Activated naive CD4-positive, alpha-beta T cell treated with anti-CD3 and anti-CD28 coated beads, Interleukin-2, amount 10 ng/mL, durations not matched to agents 7 days and 5 days (primary cell): ENCODE data around the gene PLEKHA3.

Experiments used
- CTCF ChIA-PET: fragments of 350-600 bp; sonication (Branson Sonifier 250); formaldehyde crosslinking; loops from one replicate; lab custom pipeline; 2021; ENCODE audit warnings: antibody characterized with exemption; lab: Charles Lee
- DNase-seq: peaks from one replicate; pipeline ENCODE4 v3.0.0-alpha.2; 2020
- H3K27ac Mint-ChIP-seq: one replicate; pipeline ENCODE4 v1.8.0; 2021; ENCODE audit warnings: mild to moderate bottlenecking, moderate library complexity, mixed read lengths
- H3K27me3 Mint-ChIP-seq: one replicate; pipeline ENCODE4 v1.8.0; 2021; ENCODE audit warnings: mild to moderate bottlenecking, mixed read lengths
- H3K36me3 Mint-ChIP-seq: one replicate; pipeline ENCODE4 v1.8.0; 2021; ENCODE audit warnings: mixed read lengths
- H3K4me1 Mint-ChIP-seq: one replicate; pipeline ENCODE4 v1.8.0; 2021; ENCODE audit warnings: mixed read lengths
- H3K4me3 Mint-ChIP-seq: one replicate; pipeline ENCODE4 v1.8.0; 2021; ENCODE audit warnings: mild to moderate bottlenecking, moderate library complexity, mixed read lengths
- H3K9me3 Mint-ChIP-seq: one replicate; pipeline ENCODE4 v1.8.0; 2021; ENCODE audit warnings: mixed read lengths

Gene PLEKHA3

GRCh38 chr2:178496049-178496448 is 15.8 kb downstream of the PLEKHA3 start:
- Mint-ChIP-seq H3K27me3 (no peaks in the 10 kb centered on the region), H3K4me1 (peaks cover 6% of the 10 kb centered on the region), H3K27ac (no peak overlapping the region), H3K36me3 (peaks cover 64% of the 10 kb centered on the region), H3K4me3 (no peak overlapping the region), H3K9me3 (no peaks in the 10 kb centered on the region)
- no peak for DNase-seq
- CTCF ChIA-PET = no interaction called here

- CTCF ChIA-PET = interaction anchor here (1.1 kb wide), 1 partner anchor 16 kb away, joined by 5 read pairs; no protein-coding TSS in a partner anchor
Measured at GRCh38 chr2:178498137-178498536, 17.9 kb downstream of the PLEKHA3 start.

GRCh38 chr2:178499640-178500039 is 19.4 kb downstream of the PLEKHA3 start:
- Mint-ChIP-seq H3K27me3 (no peaks in the 10 kb centered on the region), H3K4me1 (peaks cover 6% of the 10 kb centered on the region), H3K36me3 (peaks cover 71% of the 10 kb centered on the region), H3K27ac (no peak overlapping the region), H3K4me3 (no peak overlapping the region), H3K9me3 (no peaks in the 10 kb centered on the region)
- DNase-seq = no peak
- CTCF ChIA-PET = no interaction called here

More at GRCh38 chr2:178498137-178498536, 17.9 kb downstream of the PLEKHA3 start:
- H3K27ac Mint-ChIP-seq = no peak overlapping the region
- peaks cover 71% of the 10 kb centered on the region for H3K36me3 Mint-ChIP-seq
- H3K4me3 Mint-ChIP-seq = no peak overlapping the region
- H3K4me1 Mint-ChIP-seq = peaks cover 6% of the 10 kb centered on the region
- no peaks in the 10 kb centered on the region for H3K9me3 Mint-ChIP-seq
- no peaks in the 10 kb centered on the region for H3K27me3 Mint-ChIP-seq
- no peak for DNase-seq

DNA sequence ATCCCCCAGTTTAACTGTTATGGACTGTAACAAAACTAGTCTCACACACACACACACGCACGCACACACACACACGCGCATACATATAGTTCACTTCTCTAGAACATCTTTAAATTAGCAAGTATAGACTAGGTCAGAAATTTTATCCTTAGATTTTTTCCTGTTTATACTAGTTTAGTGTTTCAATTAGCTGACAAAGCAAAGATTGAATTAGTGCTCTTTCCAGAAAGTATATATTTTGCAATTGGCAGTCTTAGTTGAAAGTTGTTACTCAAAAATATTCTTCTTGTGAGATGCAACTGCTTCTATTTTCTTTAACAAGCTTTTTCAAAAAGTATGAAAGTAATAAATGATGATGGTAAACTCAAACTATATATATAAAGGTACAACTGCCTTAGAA is 22.5 kb downstream of the PLEKHA3 start:
- H3K4me3 Mint-ChIP-seq = no peak overlapping the region
- peaks cover 57% of the 10 kb centered on the region for H3K36me3 Mint-ChIP-seq
- H3K9me3 Mint-ChIP-seq = no peaks in the 10 kb centered on the region
- no peak for DNase-seq
- no peaks in the 10 kb centered on the region for H3K27me3 Mint-ChIP-seq
- no peak overlapping the region for H3K27ac Mint-ChIP-seq
- peaks cover 2% of the 10 kb centered on the region for H3K4me1 Mint-ChIP-seq
- CTCF ChIA-PET = interaction anchor here (0.7 kb wide), 1 partner anchor 89 kb away, joined by 3 read pairs; no protein-coding TSS in a partner anchor

- peaks cover 44% of the 10 kb centered on the region for H3K36me3 Mint-ChIP-seq
- DNase-seq = no peak
- CTCF ChIA-PET = interaction anchor here (0.6 kb wide), 1 partner anchor 732 kb away, joined by 3 read pairs; no protein-coding TSS in a partner anchor
- no peaks in the 10 kb centered on the region for H3K27me3 Mint-ChIP-seq
- H3K27ac Mint-ChIP-seq = no peak overlapping the region
- H3K4me1 Mint-ChIP-seq = peaks cover 5% of the 10 kb centered on the region
- H3K9me3 Mint-ChIP-seq = no peaks in the 10 kb centered on the region
- no peak overlapping the region for H3K4me3 Mint-ChIP-seq
Measured at GRCh38 chr2:178506101-178506500, 25.8 kb downstream of the PLEKHA3 start.

DNA sequence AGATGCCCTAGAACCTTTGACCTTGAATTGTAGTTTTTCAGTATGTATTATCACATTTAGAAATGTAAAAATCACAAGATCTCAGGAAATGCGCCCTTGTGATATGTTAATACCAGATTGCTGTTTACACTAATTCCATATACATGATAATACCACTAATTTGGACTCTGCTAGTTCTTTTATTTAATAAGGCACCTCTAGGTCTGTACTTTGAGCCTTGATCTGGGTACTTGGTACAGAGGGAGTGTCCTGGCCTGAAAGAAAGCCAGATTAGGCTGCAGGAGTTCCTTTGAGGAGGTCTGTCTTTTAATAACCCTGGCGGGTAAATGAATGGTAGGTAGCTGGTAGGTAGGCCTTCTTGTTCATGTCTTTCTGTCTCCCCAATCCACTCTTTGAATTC is 26.3 kb downstream of the PLEKHA3 start:
- DNase-seq = no peak
- no peaks in the 10 kb centered on the region for H3K27me3 Mint-ChIP-seq
- H3K36me3 Mint-ChIP-seq = peaks cover 41% of the 10 kb centered on the region
- H3K9me3 Mint-ChIP-seq = no peaks in the 10 kb centered on the region
- peaks cover 5% of the 10 kb centered on the region for H3K4me1 Mint-ChIP-seq
- no peak overlapping the region for H3K4me3 Mint-ChIP-seq
- no peak overlapping the region for H3K27ac Mint-ChIP-seq
- CTCF ChIA-PET = interaction anchor here (0.6 to 1.0 kb wide), 2 partner anchors 27 to 732 kb away, joined by 3 read pairs; no protein-coding TSS in a partner anchor

DNA sequence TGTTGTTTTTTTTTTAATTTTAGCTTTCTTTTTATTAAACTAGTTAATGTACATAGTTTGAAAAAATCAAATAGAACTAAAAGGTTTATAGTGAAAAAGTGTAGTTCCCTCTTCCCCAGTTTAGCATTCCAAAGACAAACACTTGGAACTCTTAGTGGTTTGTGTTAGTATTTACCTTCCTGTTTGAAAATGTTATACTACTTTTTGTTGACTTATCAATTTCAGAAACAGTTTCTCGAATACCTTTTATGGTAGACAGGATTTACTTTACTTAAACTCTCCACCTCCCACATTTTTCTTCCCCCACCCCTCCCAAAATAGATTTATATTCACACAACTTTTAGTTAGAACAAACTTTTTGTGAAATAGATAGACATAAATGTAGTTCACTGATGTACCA is 26.7 kb downstream of the PLEKHA3 start:
- H3K36me3 Mint-ChIP-seq = peaks cover 40% of the 10 kb centered on the region
- peaks cover 5% of the 10 kb centered on the region for H3K4me1 Mint-ChIP-seq
- H3K27ac Mint-ChIP-seq = no peak overlapping the region
- no peaks in the 10 kb centered on the region for H3K27me3 Mint-ChIP-seq
- no peaks in the 10 kb centered on the region for H3K9me3 Mint-ChIP-seq
- no peak for DNase-seq
- CTCF ChIA-PET = interaction anchor here (1.0 to 1.1 kb wide), 2 partner anchors 19 to 28 kb away, joined by 3 read pairs; no protein-coding TSS in a partner anchor
- H3K4me3 Mint-ChIP-seq = no peak overlapping the region

GRCh38 chr2:178508646-178509045 is 28.4 kb downstream of the PLEKHA3 start:
- Mint-ChIP-seq H3K27ac (no peak overlapping the region), H3K36me3 (peaks cover 34% of the 10 kb centered on the region), H3K27me3 (no peaks in the 10 kb centered on the region), H3K4me3 (no peak overlapping the region), H3K9me3 (no peaks in the 10 kb centered on the region), H3K4me1 (peaks cover 5% of the 10 kb centered on the region)
- no peak for DNase-seq
- CTCF ChIA-PET = no interaction called here

GRCh38 chr2:178510384-178510783 is 30.1 kb downstream of the PLEKHA3 start:
- H3K27ac Mint-ChIP-seq = no peak overlapping the region
- H3K27me3 Mint-ChIP-seq = no peaks in the 10 kb centered on the region
- no peak for DNase-seq
- H3K36me3 Mint-ChIP-seq = peaks cover 40% of the 10 kb centered on the region
- H3K4me1 Mint-ChIP-seq = peaks cover 18% of the 10 kb centered on the region
- CTCF ChIA-PET = no interaction called here
- H3K9me3 Mint-ChIP-seq = no peaks in the 10 kb centered on the region
- no peak overlapping the region for H3K4me3 Mint-ChIP-seq

DNA sequence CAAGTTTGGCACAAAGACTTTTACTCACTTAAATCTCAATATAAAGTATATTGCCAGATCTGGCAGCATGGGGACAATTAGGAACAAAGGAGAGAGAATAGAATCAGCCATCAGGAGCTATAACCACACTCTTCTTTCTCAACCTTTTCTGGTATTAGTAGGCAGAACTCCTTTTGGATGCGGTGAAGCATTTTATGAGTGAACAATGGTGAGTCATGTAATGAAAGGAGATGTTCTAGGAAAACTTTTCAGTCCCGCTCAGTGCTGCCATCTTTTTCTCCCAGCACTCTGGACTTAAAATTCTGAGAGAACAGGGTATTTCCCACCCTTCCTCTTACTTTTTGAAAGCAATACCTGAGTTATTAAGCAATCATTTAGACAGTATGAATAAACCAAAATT is 32.2 kb downstream of the PLEKHA3 start:
- Mint-ChIP-seq H3K4me1 (peaks cover 18% of the 10 kb centered on the region), H3K9me3 (no peaks in the 10 kb centered on the region), H3K4me3 (no peak overlapping the region), H3K27me3 (no peaks in the 10 kb centered on the region), H3K36me3 (peaks cover 39% of the 10 kb centered on the region), H3K27ac (no peak overlapping the region)
- CTCF ChIA-PET = interaction anchor here (0.6 to 0.7 kb wide), 2 partner anchors 25 to 27 kb away, joined by 3 read pairs; no protein-coding TSS in a partner anchor
- no peak for DNase-seq

DNA sequence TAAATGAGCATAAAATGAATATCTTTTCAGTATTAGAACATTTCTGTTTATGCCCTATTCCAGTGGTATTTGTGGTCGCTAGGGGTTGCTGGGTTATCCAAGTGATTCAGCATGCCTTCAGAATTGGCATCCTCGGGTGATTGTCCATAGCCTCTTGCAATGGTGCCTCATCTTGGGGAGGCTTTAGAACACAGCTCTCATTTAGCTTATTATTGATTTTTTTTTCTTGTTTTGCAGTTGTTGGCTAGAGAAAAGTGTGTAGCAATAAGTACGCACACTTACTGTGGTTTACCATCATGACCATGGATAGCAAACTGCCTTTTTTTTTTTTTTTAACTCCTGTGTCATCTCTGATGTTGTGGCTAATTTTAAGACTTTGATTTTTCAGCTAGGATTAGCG is 33.6 kb downstream of the PLEKHA3 start:
- H3K9me3 Mint-ChIP-seq = no peaks in the 10 kb centered on the region
- H3K36me3 Mint-ChIP-seq = peaks cover 42% of the 10 kb centered on the region
- H3K27me3 Mint-ChIP-seq = no peaks in the 10 kb centered on the region
- H3K27ac Mint-ChIP-seq = no peak overlapping the region
- CTCF ChIA-PET = no interaction called here
- peaks cover 14% of the 10 kb centered on the region for H3K4me1 Mint-ChIP-seq
- H3K4me3 Mint-ChIP-seq = no peak overlapping the region
- DNase-seq = no peak

GRCh38 chr2:178514664-178515063 is 34.4 kb downstream of the PLEKHA3 start:
- Mint-ChIP-seq H3K27ac (peak overlapping the region; percentile 62), H3K27me3 (no peaks in the 10 kb centered on the region), H3K4me3 (no peak overlapping the region), H3K4me1 (peaks cover 14% of the 10 kb centered on the region), H3K36me3 (peaks cover 39% of the 10 kb centered on the region), H3K9me3 (no peaks in the 10 kb centered on the region)
- CTCF ChIA-PET = no interaction called here
- DNase-seq = no peak

- Mint-ChIP-seq H3K36me3 (peaks cover 32% of the 10 kb centered on the region), H3K27me3 (no peaks in the 10 kb centered on the region), H3K4me1 (peaks cover 24% of the 10 kb centered on the region), H3K27ac (no peak overlapping the region), H3K4me3 (no peak overlapping the region), H3K9me3 (no peaks in the 10 kb centered on the region)
- CTCF ChIA-PET = interaction anchor here (1.2 kb wide), 1 partner anchor 10 kb away, joined by 3 read pairs; no protein-coding TSS in a partner anchor
- no peak for DNase-seq
Measured at GRCh38 chr2:178517496-178517895, 37.2 kb downstream of the PLEKHA3 start.

DNA sequence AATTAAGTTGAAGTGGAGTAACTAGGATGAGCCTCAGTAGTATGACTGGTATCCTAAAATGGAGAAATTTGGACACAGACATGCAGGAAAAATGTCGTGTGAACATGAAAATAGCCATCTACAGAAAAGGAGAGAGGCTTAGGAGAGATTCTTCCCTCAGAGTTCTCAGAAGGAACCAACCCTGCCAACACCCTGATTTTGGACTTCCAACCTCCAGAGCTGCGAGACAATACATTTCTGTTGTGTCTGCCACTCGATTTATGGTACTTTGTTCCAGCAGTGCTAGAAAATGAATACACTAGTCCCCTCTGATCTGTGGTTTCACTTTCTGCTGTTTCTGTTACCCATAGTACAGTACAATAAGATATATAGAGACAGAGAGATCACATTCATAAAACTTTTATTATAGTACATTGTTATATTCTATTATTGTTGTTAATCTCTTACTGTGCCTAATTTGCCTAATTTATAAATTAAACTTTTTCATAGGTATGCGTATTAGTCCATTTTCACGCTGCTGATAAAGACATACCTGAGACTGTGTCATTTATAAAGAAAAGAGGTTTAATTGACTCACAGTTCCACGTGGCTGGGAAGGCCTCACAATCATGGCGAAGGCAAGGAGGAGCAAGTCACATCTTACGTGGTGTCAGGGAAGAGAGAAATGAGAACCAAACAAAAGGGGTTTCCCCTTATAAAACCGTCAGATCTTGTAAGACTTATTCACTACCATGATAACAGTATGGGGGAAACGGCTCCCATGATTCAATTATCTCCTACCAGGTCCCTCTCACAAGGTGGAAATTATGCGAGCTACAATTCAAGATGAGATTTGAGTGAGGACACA is 41.3 kb downstream of the PLEKHA3 start:
- no peaks in the 10 kb centered on the region for H3K9me3 Mint-ChIP-seq
- H3K4me3 Mint-ChIP-seq = no peak overlapping the region
- CTCF ChIA-PET = interaction anchor here (1.5 to 2.4 kb wide), 3 partner anchors 13 to 107 kb away, joined by 3 to 6 read pairs (median 5); partner anchors contain the start of gene PLEKHA3
- no peak for DNase-seq
- no peaks in the 10 kb centered on the region for H3K27me3 Mint-ChIP-seq
- H3K4me1 Mint-ChIP-seq = peaks cover 37% of the 10 kb centered on the region
- H3K36me3 Mint-ChIP-seq = peaks cover 23% of the 10 kb centered on the region
- H3K27ac Mint-ChIP-seq = no peak overlapping the region
